GM21737 (cell line): Measurements from ENCODE around the gene C17orf107.
"Not testable (repeated sequence)": the region's sequence is repeated elsewhere in the genome, so short reads cannot be mapped to it uniquely, and the experiment has no call there.

Experiments
- ATAC-seq: cut with Tn5 transposase; IDR thresholded peaks from one replicate; pipeline ENCODE4 v1.9.1; 2021; ENCODE audit warnings: mild to moderate bottlenecking, moderate library complexity; ENCODE audit not compliant: unreplicated experiment

C17orf107 gene

GRCh38 chr17:4899341-4900230, at the start of gene C17orf107:
C17orf107 (plus strand) TSS chr17:4899536; CDS start chr17:4899763, 227 bp downstream.
- ATAC-seq = no peak

GRCh38 chr17:4850246-4850645, 49.1 kb upstream of the C17orf107 start:
- no peak for ATAC-seq

- no peak for ATAC-seq
Observed at GRCh38 chr17:4851084-4851483, 48.3 kb upstream of the C17orf107 start.

DNA sequence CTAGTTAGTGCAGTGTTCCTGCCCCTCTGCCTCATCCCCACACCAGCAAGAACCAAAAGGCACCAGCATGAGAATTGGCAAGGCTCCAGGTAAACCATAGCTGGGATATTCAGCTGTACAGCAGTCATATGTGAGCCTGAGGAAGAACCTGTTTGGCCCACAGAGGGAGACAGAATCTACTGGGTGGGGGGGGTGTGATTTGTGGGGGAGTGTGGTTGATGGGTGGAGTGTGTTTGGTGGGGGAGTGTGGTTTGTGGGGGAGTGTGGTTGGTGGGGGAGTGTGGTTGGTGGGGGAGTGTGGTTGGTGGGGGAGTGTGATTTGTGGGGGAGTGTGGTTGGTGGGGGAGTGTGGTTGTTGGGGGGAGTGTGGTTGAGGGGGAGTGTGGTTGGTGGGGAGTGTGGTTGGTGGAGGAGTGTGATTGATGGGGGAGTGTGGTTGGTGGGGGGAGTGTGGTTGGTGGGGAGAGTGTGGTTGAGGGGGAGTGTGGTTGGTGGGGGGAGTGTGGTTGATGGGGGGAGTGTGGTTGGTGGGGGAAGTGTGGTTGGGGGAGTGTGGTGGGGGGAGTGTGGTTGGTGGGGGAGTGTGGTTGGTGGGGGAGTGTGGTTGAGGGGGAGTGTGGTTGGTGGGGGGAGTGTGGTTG, 46.6 kb upstream of the C17orf107 start:
- no peak for ATAC-seq

GRCh38 chr17:4853208-4853671, 46.1 kb upstream of the C17orf107 start:
- ATAC-seq = no peak

DNA sequence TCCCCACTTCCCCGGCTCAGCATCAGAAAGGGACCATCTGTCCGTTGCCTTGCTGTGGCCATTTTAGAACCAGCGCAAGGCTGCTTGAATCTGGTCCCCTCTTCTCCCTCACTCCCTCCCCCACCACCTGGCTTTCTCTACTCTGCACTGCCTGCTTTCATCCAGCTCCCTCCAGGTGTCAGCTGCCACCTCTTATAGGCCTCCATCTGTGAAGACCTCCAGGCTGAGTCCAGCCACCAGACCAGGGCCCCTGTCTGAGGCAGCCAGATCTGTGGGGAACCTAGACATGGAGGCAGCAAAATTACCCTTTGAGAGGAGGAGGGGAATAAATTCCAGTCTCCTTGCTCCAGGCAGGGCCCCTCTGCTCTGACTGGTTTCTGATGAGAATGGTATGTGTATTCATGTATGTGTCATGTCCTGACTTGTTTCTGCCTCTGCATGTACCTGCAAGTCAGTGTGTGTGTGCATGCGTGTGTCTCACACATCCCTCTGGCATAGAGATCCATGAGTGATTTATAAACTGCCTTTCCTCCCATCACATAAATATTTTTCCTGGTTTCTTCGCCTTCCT, 45.1 kb upstream of the C17orf107 start:
- ATAC-seq = no peak

DNA sequence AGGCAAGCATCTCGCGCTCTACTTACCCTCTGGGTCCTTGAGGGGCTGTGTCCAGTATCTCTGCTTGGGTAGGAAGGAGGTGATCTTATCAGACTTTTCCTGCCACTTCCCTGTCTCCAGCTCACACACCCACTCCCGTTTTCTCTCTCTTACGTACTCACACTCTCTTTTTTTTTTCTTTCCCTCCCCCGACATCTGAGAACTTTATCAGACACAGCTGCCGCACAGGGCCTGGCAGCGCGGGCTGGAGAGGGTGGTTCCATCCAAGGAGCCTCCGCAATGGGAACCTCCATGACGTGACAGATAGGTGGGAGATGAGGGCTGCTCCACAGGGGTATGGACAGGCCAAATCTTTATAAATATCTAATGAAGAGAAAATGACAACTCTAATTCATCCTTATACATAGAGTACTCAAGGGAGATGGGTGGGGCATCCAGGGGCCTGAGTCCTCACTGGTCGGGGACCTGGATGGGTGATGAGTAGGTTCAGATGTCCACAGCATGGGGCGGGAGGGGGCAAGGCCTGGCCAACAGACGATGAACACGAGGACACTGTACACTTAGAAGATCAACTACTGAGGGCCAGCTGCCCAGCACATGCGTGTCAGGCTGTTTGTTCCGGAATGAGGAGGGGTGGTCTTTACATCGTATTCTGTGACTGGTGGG, 42.9 kb upstream of the C17orf107 start:
- no peak for ATAC-seq

- ATAC-seq = no peak
Observed at GRCh38 chr17:4856937-4857314, 42.4 kb upstream of the C17orf107 start.

GRCh38 chr17:4857347-4857746, 42.0 kb upstream of the C17orf107 start:
- ATAC-seq = not testable (repeated sequence)

GRCh38 chr17:4858068-4858881, 41.1 kb upstream of the C17orf107 start:
- ATAC-seq = no peak

DNA sequence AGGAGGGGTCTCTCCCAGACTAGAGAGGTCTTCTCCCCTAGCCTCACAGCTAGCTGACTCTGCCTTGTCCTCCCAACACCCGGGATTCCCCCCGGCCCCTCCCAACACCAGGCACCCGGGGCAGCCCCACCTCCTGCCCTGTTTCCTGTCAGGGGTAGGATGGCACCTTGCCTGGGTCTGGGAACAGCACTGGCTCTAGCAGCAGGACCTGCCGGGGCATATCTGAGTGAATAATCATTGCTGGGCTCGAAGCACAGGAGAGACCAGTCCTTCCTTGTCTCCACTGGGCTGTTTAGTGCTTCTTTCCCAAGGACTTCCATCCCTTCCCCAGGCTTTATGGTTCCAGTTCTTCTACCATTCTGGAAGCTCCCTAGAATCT, 40.5 kb upstream of the C17orf107 start:
- no peak for ATAC-seq

GRCh38 chr17:4859816-4860625, 39.3 kb upstream of the C17orf107 start:
- ATAC-seq = no peak

DNA sequence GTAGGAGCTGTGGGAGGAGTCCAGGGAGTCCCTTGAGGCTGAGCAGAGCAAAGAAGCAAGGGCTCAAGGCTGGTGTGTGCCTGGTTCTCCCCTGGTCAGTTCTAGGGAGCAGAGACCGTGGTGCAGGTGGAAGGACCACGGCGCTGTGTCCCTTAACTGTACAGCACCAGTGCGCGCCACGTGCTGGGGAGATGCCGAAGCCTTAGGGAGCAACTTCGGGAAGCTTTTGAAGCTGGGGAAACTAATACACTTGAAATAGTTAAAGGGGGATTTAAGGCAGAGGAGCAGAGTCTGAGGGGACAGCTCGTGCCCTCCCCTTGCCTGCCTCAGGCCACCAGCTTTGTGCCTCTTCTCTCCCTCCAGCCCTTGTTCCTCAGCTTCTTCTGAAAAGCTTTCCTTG, 38.7 kb upstream of the C17orf107 start:
- ATAC-seq = no peak

GRCh38 chr17:4861052-4861451, 38.3 kb upstream of the C17orf107 start:
- no peak for ATAC-seq

- no peak for ATAC-seq
Observed at GRCh38 chr17:4862720-4863119, 36.6 kb upstream of the C17orf107 start.

- no peak for ATAC-seq
Observed at GRCh38 chr17:4863321-4863720, 36.0 kb upstream of the C17orf107 start.

DNA sequence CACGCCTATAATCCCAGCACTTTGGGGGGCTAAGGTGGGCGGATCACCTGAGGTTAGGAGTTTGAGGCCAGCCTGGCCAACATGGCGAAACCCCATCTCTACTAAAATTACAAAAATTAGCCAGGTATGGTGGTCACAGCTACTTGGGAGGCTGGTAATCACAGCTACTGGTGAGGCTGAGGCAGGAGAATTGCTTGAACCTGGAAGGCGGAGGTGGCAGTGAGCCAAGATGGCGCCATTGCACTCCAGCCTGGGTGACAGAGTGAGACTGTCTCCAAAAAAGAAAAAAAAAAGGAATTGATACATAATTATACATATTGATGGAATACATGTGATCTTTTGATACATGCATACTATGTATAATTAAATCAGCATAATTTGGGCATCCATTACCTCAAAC, 31.8 kb upstream of the C17orf107 start:
- not testable (repeated sequence) for ATAC-seq

DNA sequence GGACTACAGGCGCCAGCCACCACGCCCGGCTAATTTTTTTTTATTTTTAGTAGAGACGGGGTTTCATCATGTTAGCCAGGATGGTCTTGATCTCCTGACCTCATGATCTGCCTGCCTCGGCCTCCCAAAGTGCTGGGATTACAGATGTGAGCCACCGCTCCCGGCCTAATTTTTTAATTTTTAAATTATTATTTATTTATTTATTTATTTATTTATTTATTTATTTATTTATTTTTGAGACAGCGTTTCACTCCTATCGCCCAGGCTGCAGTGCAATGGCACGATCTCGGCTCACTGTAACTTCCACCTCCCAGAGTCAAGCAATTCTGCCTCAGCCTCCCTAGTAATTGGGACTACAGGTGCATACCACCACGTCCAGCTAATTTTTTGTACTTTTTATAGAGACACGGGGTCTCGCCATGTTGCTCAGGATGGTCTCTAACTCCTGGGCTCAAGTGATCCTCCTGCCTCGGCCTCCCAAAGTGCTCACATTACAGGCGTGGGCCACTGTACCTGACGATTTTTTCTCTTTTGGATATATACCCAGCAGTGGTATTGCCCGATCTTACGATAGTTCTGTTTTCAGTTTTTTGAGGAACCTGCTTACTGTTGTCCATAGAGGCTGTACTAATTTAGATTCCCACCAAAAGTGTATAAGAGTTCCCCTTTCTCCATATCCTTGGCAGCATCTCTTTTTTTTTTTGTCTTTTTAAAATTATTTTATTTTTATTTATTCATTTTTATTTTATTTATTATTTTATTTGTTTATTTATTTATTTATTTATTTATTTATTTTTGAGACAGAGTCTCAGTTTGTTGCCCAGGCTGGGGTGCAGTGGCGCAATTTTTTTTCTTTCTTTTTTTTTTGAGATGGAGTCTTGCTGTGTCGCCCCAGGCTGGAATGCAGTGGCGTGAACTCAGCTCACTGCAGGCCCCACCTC, 30.0 kb upstream of the C17orf107 start:
- ATAC-seq = not testable (repeated sequence)

GRCh38 chr17:4870855-4871254, 28.5 kb upstream of the C17orf107 start:
- no peak for ATAC-seq
